Thyroid gland (tissue), 4 donors: Measurements from ENCODE around the gene TPD52L1.

ENCODE experiments used
- CTCF ChIP-seq, 6 experiments: fragments of 200-600 bp in 3 of 6; fragments of 450-650 bp in 3 of 6; sonication (generic) in 3 of 6; IDR thresholded peaks; one replicate each; pipeline ENCODE4 v1.5.1; 2016 to 2019; ENCODE audit warnings: antibody characterized with exemption in 6 of 6, mild to moderate bottlenecking in 2 of 6, inconsistent platforms in 1 of 6, moderate library complexity in 1 of 6
- POLR2A ChIP-seq, 2 donors: fragments of 450-650 bp; IDR thresholded peaks; one replicate each; pipeline ENCODE4 v1.6.1; 2017; ENCODE audit warnings: antibody characterized with exemption in 2 of 2, mild to moderate bottlenecking in 2 of 2, moderate library complexity in 1 of 2

- TF ChIP-seq CTCF (IDR thresholded peaks at IDR 0.05), result no peak
- no peak for TF ChIP-seq POLR2A (IDR thresholded peaks at IDR 0.05)
Measured at GRCh38 chr6:125173341-125174095, 19.9 kb downstream of the TPD52L1 start.
